NK-92 (cell line): ENCODE data around the gene ZNF536.
"Not testable (repeated sequence)": the region's sequence is repeated elsewhere in the genome, so short reads cannot be mapped to it uniquely, and the experiment has no call there.

Experiments
- DNase-seq: peaks from one replicate; lab custom pipeline; 2025; ENCODE audit not compliant: unreplicated experiment; lab: John Stamatoyannopoulos, UW

The ZNF536 gene

GRCh38 chr19:30386551-30387143 is 14.5 kb downstream of the ZNF536 start:
- no peak for DNase-seq

GRCh38 chr19:30387311-30388115 is 15.3 kb downstream of the ZNF536 start:
- no peak for DNase-seq

GRCh38 chr19:30388327-30388726 is 16.1 kb downstream of the ZNF536 start:
- no peak for DNase-seq

GRCh38 chr19:30388819-30389218 is 16.6 kb downstream of the ZNF536 start:
- DNase-seq = no peak

- DNase-seq = no peak
Observed at GRCh38 chr19:30390356-30390988, 18.3 kb downstream of the ZNF536 start.

- no peak for DNase-seq
Observed at GRCh38 chr19:30391052-30391451, 18.9 kb downstream of the ZNF536 start.

- no peak for DNase-seq
Observed at GRCh38 chr19:30391554-30392551, 19.7 kb downstream of the ZNF536 start.

- DNase-seq = no peak
Observed at GRCh38 chr19:30393046-30393445, 20.9 kb downstream of the ZNF536 start.

GRCh38 chr19:30393729-30394480 is 21.7 kb downstream of the ZNF536 start:
- DNase-seq = no peak

GRCh38 chr19:30394481-30395151 is 22.4 kb downstream of the ZNF536 start:
- no peak for DNase-seq

GRCh38 chr19:30395283-30395682 is 23.1 kb downstream of the ZNF536 start:
- DNase-seq = no peak

GRCh38 chr19:30398539-30398938 is 26.4 kb downstream of the ZNF536 start:
- DNase-seq = not testable (repeated sequence)

GRCh38 chr19:30401956-30402355 is 29.8 kb downstream of the ZNF536 start:
- DNase-seq = no peak

- DNase-seq = no peak
Observed at GRCh38 chr19:30402436-30403202, 30.4 kb downstream of the ZNF536 start.

GRCh38 chr19:30403203-30403985 is 31.2 kb downstream of the ZNF536 start:
- no peak for DNase-seq

GRCh38 chr19:30406220-30407067 is 34.3 kb downstream of the ZNF536 start:
- DNase-seq = no peak

GRCh38 chr19:30407068-30407709 is 35.0 kb downstream of the ZNF536 start:
- DNase-seq = no peak
